HG02943 (cell line): Measurements from ENCODE around the gene LPGAT1.
A peak's percentile ranks its signal among the peaks of the same experiment; 100 is the strongest.
"Not testable (repeated sequence)": the region's sequence is repeated elsewhere in the genome, so short reads cannot be mapped to it uniquely, and the experiment has no call there.

Source experiments
- ATAC-seq: cut with Tn5 transposase; IDR thresholded peaks from one replicate; pipeline ENCODE4 v1.9.1; 2021; ENCODE audit warnings: mild to moderate bottlenecking, low read depth, moderate library complexity; ENCODE audit not compliant: unreplicated experiment

The LPGAT1 gene

GRCh38 chr1:211710566-211711314 is 119.8 kb downstream of the LPGAT1 start:
- ATAC-seq = no peak

GRCh38 chr1:211708926-211709325 is 121.6 kb downstream of the LPGAT1 start:
- no peak for ATAC-seq

GRCh38 chr1:211708006-211708405 is 122.6 kb downstream of the LPGAT1 start:
- no peak for ATAC-seq

GRCh38 chr1:211705467-211706091 is 125.0 kb downstream of the LPGAT1 start:
- no peak for ATAC-seq

- no peak for ATAC-seq
These were observed 126.0 kb downstream of the LPGAT1 start for GRCh38 chr1:211704543-211704942.

- ATAC-seq = no peak
These were observed 126.6 kb downstream of the LPGAT1 start for GRCh38 chr1:211703812-211704537.

GRCh38 chr1:211701733-211702132 is 128.8 kb downstream of the LPGAT1 start:
- ATAC-seq = no peak

- no peak for ATAC-seq
These were observed 131.5 kb downstream of the LPGAT1 start for GRCh38 chr1:211699059-211699458.

- peak; percentile 43 for ATAC-seq
These were observed 132.2 kb downstream of the LPGAT1 start for GRCh38 chr1:211698161-211699026.

- ATAC-seq = peak; percentile 70
These were observed 133.2 kb downstream of the LPGAT1 start for GRCh38 chr1:211697356-211697755.

- ATAC-seq = no peak
These were observed 135.3 kb downstream of the LPGAT1 start for GRCh38 chr1:211695135-211695816.

GRCh38 chr1:211693911-211694310 is 136.7 kb downstream of the LPGAT1 start:
- ATAC-seq = not testable (repeated sequence)
